ENCODE measurements around the gene KYAT1.

The KYAT1 gene

DNA sequence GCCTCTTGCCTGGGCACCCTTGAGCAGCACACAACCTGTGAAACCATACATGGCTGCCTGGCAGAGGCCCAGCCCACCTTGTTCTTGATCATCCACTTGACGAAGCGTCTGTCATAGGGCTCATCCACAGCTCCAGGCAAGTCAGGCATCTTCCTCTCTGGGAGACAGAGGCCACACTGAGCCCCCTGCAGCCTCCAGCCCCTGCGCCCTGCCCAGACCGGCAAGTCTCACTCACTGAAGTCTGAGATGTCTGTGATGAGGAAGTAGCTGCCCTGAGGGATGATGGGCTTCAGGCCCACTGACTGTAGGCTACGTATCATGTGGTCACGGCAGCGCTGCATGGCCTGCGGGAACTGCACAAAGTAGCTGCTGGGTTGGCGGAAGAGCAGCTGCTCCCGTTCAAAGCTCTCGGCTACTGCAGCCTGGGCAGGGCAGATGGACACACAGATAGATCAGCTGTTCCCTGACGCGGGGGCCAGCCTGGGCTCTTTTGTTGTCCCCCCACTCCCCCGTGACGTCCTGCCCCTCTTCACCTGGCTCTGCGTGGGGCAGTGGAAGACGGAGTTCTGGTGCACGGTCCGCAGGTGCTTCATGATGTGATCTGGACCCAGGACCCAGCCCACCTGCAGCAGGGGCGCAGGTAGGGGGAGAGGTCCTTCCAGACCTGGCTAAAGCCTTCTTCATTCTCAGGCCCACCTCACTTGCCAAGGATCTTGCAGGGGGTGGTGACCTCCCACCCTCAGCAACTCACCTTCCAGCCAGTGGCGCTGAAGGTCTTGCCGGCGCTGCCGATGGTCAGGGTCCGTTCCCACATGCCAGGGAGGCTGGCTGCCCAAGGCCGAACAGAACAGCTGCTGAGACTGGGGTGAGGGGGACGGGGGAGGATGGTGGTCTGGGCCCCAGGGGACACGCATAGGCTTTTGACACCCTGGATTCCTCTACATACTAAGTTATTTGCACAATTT is 46.2 kb downstream of the KYAT1 start:
- DNase-seq, result no peak

- DNase-seq, result no peak
These were observed 48.1 kb downstream of the KYAT1 start for GRCh38 chr9:128833696-128834095.

GRCh38 chr9:128829477-128830251 is 52.1 kb downstream of the KYAT1 start, which contains the start of gene SPOUT1:
Gene SPOUT1, minus strand, starts transcription at chr9:128829794. Its CDS starts 14 bp downstream, at chr9:128829780.
- DNase-seq, result peak; percentile 67 to 94

- DNase-seq, result no peak
These were observed 52.9 kb downstream of the KYAT1 start for GRCh38 chr9:128828719-128829452.

DNA sequence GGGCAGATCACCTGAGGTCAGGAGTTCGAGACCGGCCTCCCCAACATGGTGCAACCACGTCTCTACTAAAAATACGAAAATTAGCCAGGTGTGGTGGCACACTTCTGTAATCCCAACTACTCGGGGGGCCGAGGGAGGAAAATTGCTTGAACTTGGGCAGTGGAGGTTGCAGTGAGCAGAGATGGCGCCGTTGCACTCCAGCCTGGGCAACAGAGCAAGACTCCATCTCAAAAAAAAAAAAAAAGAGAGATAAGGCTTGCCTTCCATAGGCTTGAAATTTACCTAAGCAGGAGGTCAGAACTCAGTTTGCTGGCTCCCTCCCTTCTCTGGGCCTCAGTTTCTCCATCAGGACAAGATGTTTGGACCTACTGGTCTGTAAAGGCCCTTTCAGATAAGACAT is 53.5 kb downstream of the KYAT1 start:
- DNase-seq, result no peak

DNA sequence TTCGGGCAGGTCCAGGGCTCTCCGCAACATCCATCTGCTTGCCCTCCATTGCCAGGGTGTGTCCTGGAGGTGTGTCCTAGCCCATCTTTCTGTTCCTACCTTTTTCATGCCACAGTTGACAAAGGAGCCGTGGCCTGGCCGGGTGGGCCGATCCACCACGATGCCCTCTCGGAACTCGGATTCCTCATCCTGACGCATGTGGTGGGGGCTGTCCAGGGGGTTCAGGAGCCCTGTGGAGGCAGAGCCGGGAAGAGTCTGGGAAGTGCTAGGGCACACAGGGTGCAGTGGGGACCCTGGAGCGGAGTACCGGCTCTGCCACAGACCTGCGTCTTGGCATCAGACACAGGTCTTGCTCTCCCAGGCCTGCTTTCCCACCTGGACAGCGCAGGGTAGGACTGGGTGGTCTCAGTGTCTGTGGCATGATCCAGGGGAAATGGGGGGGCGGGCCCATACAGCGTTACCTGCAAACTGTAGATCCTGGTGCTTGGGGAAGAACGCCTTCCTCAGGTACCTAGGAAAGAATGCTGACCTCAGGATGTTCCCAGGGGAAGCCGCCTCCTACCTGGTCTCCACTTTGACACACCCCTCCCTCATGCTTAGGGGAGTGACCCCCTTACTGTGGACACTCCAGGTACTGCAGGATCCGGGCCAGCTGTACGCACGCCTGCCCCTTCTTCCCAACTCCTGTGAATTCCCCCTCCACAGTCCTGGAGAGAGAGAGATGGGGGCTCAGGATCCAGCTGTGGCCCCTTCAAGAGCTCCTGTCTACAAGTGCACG is 55.6 kb downstream of the KYAT1 start:
- DNase-seq, result no peak

DNA sequence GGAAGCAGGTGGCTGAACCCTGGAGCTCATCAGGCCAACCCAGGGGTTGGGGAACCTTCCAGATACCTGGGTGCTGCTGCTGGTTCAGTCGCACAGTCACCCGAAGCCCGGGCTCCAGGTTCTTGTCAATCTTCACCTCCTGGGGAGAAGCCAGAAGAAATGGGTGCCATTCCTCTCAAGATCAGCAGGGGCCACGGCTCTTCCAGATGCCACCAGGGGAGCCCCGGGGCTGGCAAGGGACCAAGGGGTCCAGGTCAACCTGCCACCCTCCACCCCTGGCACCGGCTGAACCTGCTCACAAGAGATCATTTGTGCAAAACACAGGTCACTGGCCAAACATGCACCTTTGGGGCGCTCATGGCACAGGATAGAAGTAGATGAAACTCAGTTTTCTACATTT is 56.8 kb downstream of the KYAT1 start:
- DNase-seq, result no peak

GRCh38 chr9:128823903-128824406 is 57.8 kb downstream of the KYAT1 start:
- no peak for DNase-seq

- DNase-seq, result no peak
These were observed 58.3 kb downstream of the KYAT1 start for GRCh38 chr9:128823362-128823902.

- DNase-seq, result no peak
These were observed 59.2 kb downstream of the KYAT1 start for GRCh38 chr9:128822407-128823042.

- no peak for DNase-seq
These were observed 60.0 kb downstream of the KYAT1 start for GRCh38 chr9:128821584-128822406.

GRCh38 chr9:128820665-128821583 is 60.8 kb downstream of the KYAT1 start:
- DNase-seq, result no peak

DNA sequence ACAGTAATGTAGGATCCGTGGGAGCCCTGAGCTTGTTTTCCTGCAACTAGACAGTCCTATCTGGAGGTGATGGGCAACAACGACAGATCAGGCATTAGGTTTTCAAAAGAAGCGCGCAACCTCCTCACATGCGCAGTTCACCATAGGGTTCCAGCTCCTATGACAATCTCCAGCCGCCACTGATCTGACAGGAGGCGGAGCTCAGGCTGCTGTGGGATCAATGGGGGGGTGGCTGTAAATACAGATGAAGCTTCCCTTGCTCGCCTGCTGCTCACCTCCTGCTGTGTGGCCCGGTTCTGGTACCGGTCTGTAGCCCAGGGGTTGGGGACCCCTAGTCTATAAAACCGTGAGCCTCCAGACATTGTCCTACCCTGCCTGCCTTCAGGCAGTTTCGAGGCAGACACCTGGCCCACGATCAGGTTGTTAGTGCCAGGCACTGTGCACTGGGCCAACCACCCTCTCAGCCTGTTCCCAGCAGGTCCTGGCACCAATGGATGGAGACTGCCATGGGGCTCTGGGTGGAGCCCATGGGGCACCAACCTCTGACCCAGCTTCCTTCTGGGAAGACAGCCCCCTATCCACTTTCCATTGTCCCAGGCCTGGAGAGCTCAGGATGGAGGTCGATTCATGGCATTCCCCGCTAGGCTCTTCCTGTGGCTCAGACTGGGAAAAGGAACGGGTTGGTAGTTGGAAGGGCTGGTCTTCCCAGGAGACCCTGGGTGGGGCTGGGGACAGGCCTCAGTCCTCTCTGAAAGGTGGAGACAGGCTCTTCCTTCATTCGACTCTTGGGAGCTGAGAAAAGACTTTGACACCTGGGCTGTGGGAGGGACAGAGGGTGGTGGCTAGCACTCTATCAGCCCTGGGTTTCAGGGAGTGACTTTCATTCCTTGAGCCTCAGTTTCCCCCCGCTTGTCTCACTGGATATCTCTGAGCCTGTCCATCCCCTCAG is 61.8 kb downstream of the KYAT1 start:
- DNase-seq, result no peak

GRCh38 chr9:128818839-128819715 is 62.7 kb downstream of the KYAT1 start:
- no peak for DNase-seq

DNA sequence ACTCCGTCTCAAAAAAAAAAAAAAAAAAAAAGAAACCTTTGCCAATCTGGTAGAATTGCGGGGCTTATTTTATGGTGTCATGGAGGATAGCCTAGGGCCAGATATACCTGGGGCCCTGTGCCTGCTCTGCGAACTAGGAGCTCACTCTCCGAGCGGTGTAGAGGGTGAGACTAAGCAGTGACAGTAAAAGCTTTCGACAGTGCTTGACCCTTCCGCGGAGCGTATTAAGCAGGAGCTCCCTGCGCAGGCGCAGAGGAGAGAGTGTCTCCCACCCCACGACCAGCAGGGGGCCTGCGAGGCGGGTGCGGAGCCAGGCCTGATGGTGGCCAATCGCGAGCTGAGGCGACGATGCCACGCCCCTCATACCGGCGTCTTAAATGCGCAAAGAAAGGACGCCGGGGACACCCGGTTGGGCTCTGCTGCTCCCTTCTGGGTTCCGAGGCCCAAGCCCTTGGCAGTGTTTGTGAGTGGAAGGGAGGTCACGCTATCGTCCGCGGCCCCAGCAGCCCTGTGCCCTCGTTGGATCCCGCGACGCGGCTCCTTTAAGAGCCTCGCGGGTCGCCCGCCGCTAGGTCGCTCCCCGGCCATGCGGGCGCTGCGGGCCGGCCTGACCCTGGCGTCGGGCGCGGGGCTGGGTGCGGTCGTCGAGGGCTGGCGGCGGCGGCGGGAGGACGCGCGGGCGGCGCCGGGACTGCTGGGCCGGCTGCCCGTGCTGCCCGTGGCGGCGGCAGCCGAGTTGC is 63.5 kb downstream of the KYAT1 start, which contains the start of gene ENDOG:
ENDOG (plus strand) TSS at position 402 of the 740 bp plus-strand sequence; CDS start at position 587, 185 bp downstream.
- peak; percentile 84 to 88 for DNase-seq

DNA sequence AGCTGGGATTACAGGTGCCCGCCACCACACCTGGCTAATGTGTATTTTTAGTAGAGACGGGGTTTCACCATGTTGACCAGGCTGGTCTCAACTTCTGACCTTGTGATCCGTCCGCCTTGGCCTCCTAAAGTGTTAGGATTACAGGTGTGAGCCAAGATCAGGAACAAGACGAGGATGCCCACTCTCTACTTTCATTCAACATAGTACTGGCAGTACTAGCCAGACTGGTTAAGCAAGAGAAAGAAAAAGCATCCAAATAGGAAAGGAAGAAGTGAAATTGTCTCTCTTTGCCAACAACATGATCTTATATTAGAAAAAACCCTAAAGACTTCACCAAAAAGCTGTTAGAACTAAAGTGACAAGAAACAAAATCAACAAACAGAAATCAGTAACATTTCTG is 70.9 kb downstream of the KYAT1 start:
- DNase-seq, result no peak
